Smooth muscle cell of the brain vasculature (primary cell): Measurements from ENCODE around the gene ADGRG6.
"Not testable (repeated sequence)": the region's sequence is repeated elsewhere in the genome, so short reads cannot be mapped to it uniquely, and the experiment has no call there.

Source experiments
- DNase-seq: peaks from one replicate; pipeline ENCODE4 v3.0.0-alpha.2; 2012; ENCODE audit warnings: low read depth, low spot score

ADGRG6 gene

DNA sequence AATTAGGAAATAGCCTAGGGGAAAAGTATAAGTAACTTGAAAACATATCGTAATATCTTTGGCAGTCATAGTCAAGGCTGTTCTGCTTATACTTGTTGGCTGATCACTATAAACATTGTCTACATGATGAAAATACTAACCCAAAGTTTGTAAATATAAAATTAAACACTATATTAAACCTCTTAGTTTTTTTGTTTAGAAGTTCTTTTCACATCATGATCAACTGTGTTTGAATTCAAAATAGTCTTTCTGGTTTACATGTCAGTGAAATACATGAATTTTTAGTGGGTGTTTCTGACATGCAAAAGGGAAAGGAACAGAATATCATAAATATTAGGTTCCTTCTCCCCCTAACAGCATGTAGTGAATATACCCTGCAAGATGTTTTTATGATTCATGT lies 43.5 kb downstream of the ADGRG6 start:
- no peak for DNase-seq

DNA sequence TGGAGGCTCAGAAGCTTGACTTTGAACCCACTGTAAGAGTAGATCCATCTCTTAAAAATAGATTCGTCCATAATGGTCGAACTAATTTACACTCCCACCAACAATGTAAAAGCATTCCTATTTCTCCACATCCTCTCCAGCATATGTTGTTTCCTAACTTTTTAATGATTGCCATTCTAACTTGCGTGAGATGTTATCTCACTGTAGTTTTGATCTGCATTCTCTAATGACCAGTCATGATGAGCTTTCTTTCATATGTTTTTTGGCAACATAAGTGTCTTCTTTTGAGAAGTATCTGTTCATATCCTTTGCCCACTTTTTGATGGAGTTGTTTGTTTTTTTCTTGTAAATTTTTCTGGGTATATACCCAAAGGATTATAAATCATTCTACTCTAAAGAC lies 44.4 kb downstream of the ADGRG6 start:
- DNase-seq: not testable (repeated sequence)

DNA sequence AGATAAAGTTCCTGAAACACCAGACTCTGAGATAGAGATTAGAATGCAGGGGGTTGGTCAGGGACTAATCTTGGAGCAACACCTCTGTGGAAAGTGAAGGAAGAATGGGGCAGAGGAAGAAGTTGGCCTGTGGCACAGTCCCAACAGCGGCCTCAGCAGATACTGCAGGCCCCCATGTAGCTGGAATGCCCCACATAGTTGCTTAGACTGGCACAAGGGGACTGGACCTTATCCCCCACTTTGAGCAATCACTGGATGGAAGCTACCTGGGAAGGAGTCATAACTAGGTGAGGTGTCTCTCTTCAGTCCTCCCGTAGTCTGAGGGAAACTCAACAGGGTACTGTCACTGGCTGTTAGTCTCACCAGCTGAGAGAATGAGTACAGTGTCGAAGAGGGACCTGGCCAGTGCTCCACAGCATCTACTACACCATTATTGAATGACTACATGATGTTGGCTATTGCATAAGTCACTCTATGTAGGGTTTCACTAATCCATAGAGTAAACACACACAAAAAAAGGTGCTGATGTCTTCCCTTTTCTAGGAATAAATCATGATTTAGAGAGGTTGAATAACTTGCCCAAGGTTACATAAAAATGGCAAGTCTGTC lies 47.5 kb downstream of the ADGRG6 start:
- no peak for DNase-seq

- DNase-seq: no peak
Measured at GRCh38 chr6:142350309-142350708, 48.5 kb downstream of the ADGRG6 start.

DNA sequence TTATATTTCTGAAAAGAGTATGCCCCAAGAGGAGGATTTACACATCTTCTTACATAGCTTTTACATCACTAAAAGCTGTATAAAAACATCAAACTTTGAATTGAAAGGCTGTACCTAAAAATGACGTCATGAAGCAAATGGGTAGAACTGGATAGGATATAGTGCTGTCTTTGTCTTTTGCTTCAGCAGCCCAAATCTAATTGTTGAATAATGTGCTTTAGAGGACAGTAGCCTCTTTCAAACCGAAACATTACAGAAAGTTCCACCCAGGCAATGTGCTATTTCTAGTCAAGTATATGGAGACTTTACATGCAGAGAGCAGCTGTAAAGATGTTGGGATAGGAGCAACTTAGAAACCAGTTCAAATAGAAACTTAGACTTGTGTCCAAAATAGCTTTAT lies 51.9 kb downstream of the ADGRG6 start:
- DNase-seq: no peak

DNA sequence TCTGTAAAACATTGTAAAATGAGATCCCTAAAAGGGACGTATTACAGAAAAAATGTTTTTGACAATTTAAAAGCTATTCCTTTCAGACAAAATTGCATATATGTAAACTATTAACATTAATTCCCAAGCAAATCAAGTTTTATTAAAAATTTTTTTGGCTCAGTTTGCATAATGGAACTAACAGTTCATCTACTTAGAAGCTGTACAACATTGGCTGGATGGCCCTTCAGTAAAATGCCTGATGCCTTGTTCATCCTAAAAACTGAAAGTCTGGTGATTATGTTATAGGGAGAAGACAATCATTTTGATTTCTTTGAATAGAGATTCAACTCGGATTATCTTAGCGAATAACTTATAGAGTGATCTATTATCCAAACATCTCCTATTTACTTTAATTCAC lies 52.8 kb downstream of the ADGRG6 start:
- no peak for DNase-seq

DNA sequence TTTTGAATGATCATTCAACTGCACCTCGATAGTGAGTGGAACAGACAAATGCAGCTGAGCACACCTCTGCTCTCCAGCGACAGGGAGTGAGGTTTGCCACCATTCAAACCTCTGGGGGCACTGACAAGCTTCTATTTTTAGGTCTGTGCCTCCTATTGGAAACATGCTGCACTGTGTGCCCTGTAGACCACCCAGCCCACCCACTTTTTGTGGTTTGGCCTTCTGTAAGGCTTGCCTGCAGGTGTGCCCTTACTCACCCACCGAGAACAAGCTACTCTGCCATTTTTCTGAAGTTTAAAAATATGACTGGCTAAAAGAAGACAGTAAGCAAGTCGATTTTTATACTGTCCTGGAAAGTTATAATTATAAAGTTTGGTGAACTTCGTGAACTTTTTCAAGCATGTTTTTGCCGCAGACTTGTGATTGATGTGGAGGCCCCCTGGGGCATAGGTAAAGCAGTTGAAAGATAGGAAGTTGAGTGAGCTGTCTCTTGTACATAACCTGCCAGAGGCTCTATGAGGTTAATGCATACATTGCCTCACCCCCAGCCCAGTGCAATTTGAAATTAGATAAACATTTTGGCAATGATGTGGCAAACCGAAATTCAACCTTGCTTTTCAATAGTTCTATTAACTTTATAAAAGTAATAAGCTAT lies 53.8 kb downstream of the ADGRG6 start:
- no peak for DNase-seq

DNA sequence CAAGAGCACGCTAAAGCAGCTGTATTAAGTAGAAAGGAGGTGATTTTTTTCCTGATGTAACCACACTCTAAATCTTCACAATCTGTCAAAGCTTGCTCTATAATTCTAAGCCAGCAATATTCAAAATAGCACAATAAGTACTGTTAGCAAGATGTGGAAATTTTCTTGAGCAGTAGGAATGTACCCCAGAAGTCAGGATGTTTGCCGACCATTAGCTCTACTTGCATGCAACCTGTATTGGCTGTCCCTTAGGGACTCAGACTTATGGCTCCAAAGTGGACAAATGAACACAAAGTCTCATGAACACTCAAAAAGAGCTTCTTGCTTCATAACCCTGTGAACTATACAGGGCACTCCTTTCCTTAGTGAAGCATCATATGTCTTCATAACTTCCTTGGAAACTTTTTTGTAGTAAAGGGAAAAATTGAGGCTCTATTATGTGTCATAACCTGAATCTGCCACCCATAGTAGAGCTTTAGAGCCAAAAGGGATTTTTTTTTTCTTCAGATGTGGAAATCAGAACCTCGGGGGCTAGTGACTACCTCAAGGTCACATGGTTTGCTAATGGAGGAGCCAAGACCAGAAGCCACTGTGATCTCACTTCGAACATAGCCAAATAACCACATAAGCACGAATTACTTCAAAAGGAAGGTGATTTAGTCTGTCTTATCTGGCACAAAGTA lies 54.5 kb downstream of the ADGRG6 start:
- DNase-seq: no peak

DNA sequence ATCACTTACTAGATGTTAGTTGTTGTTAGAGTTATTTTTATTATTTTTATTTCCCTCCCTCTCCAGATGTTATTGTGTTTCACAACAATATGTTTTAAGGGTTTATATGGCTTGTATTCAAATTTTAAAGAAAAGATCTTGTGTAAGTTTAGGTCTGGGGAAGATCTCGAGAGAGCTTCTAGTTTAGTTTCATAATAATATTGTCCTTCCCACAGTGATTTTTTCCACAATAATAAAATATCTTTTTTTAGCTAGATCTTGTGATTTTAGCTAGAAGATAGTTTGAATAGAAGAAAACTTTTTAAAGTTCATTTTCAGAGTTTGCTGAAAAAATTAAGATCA lies 55.0 kb downstream of the ADGRG6 start:
- no peak for DNase-seq

- no peak for DNase-seq
Measured at GRCh38 chr6:142357879-142358278, 56.1 kb downstream of the ADGRG6 start.

DNA sequence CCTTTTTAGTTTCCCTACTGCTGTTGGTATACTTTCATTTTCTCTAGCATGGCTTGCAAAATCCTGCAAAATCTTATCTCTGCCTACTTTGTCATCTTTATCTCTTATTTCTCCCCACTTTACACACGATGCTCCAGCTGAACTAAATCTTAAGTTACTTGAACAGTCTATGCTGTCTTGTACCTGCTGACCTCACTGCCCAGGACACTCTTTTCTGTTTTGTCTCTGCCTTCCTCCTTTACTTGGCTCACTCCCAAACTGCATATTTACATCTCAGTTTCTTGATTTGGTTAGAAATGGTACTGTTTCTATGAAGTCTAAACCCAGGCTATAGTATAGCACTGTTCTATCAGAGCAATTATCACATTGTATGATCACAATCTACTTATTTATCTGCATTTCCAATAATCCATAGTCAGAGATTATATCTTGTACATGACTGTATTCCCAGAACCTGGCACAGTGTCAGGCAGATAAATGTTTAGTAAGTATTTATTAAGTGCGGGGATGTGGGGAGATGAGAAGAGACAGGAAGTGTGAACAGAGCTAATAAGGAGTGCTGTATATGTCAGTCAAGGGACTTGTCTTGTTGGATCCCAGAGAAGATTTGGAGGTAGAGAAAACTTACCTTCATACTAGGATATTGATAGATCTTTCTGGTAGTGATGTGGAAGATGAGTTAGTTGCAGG lies 57.6 kb downstream of the ADGRG6 start:
- no peak for DNase-seq

GRCh38 chr6:142361345-142361744 lies 59.5 kb downstream of the ADGRG6 start:
- DNase-seq: no peak

DNA sequence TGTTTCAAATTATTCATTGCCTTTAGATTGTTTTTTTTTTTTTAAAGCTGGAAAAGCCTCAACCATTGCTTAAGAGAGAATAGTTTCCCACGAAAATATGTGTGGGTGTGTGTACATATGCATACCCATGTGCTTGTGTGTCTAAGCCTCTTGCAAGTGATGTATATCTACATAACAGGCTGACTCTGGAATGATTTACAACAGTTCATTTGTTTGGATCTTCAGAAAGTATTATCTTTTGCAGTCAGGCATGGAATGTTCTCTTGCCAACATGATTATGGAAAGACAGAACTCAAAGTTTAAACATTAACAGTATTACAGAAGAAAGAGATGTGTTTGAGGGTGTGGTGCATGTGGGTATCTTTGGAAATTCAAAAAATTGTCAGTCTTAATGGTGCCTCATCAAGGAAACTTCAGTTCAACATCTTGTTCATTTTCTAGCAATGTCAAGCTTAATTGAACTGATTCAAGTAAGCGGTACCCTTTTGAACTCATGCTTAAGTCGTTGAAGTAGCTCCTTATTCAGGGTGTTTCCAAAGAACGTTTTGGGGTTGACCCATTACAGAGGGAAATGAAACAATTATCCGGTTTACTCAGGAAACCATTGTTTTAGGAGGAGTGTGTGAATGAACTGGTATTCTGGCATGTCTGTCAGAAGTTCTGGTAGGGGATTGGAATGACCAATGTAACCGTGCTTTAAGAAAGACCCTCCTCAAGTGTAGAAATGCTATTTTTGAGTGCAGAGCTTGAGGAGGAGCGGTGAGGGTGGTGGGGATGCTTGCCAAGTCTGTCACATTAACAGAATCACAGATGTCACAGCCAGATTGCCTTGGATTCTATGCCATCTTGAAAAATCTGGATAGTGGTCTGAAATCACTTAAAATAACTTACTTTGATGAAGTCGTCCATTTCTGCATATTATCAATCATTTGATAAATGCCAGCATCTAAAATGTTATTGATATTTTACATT lies 60.3 kb downstream of the ADGRG6 start:
- no peak for DNase-seq

- DNase-seq: no peak
Measured at GRCh38 chr6:142367061-142367460, 65.3 kb downstream of the ADGRG6 start.

DNA sequence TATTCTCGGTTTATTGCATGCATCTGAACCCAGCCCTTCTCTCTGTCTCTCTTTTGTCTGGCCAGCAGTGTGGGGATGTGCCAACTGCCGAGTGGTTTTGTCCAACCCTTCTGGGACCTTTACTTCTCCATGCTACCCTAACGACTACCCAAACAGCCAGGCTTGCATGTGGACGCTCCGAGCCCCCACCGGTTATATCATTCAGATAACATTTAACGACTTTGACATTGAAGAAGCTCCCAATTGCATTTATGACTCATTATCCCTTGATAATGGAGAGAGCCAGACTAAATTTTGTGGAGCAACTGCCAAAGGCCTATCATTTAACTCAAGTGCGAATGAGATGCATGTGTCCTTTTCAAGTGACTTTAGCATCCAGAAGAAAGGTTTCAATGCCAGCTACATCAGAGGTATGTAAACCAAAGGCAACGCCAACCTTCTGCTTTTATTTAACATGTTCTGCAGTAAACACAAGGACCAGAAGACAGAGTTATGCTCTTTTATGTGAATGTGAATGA lies 65.8 kb downstream of the ADGRG6 start:
- DNase-seq: no peak

- no peak for DNase-seq
Measured at GRCh38 chr6:142369266-142369665, 67.5 kb downstream of the ADGRG6 start.

DNA sequence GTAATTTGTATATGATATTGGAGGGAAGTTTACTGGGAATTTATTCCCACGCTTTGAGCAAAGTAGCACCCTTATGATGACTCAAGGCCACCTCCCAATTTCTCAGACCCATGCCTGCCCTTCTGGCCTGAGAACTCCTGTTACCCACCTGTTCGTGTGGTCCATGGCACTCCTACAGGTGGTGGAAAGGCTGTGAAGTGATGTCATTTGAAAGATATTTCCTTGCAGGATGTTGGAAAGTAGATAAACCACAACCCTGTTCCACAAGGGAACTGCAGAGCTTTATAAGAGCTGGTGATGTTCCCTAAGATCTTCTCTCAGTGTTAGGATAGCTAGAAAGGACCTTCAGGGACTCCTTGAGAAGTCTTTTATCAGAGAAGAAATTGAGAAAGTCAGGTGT lies 70.5 kb downstream of the ADGRG6 start:
- DNase-seq: no peak

GRCh38 chr6:142373268-142374090 lies 71.7 kb downstream of the ADGRG6 start:
- DNase-seq: no peak

GRCh38 chr6:142374091-142374770 lies 72.4 kb downstream of the ADGRG6 start:
- no peak for DNase-seq
